NCI-H1417 treated with DMSO at 0.1 percent for 48 hours (cell line): Measurements from ENCODE around the gene STX11.
"Not testable (repeated sequence)": the region's sequence is repeated elsewhere in the genome, so short reads cannot be mapped to it uniquely, and the experiment has no call there.

ENCODE experiments used
- DNase-seq: peaks from one replicate; lab custom pipeline; 2025; lab: John Stamatoyannopoulos, UW

The STX11 gene

GRCh38 chr6:144177726-144178125 is 27.4 kb downstream of the STX11 start:
- no peak for DNase-seq

GRCh38 chr6:144178323-144178722 is 28.0 kb downstream of the STX11 start:
- DNase-seq: no peak

- DNase-seq: no peak
Measured at GRCh38 chr6:144179237-144179636, 28.9 kb downstream of the STX11 start.

- no peak for DNase-seq
Measured at GRCh38 chr6:144179828-144180227, 29.5 kb downstream of the STX11 start.

- DNase-seq: not testable (repeated sequence)
Measured at GRCh38 chr6:144180354-144180753, 30.0 kb downstream of the STX11 start.

- DNase-seq: no peak
Measured at GRCh38 chr6:144181639-144182038, 31.3 kb downstream of the STX11 start.

- not testable (repeated sequence) for DNase-seq
Measured at GRCh38 chr6:144184186-144184585, 33.9 kb downstream of the STX11 start.

GRCh38 chr6:144185133-144185836 is 35.0 kb downstream of the STX11 start:
- DNase-seq: no peak

GRCh38 chr6:144186817-144187625 is 36.7 kb downstream of the STX11 start:
- DNase-seq: no peak

GRCh38 chr6:144189351-144189750 is 39.0 kb downstream of the STX11 start:
- no peak for DNase-seq

- DNase-seq: no peak
Measured at GRCh38 chr6:144190080-144190479, 39.8 kb downstream of the STX11 start.

- DNase-seq: no peak
Measured at GRCh38 chr6:144190593-144190992, 40.3 kb downstream of the STX11 start.

GRCh38 chr6:144193181-144193580 is 42.9 kb downstream of the STX11 start:
- DNase-seq: no peak

- DNase-seq: no peak
Measured at GRCh38 chr6:144194293-144194810, 44.0 kb downstream of the STX11 start.

GRCh38 chr6:144195671-144196270 is 45.5 kb downstream of the STX11 start:
- DNase-seq: no peak

- no peak for DNase-seq
Measured at GRCh38 chr6:144197919-144198318, 47.6 kb downstream of the STX11 start.

- no peak for DNase-seq
Measured at GRCh38 chr6:144202879-144203468, 52.7 kb downstream of the STX11 start.

GRCh38 chr6:144211160-144211559 is 60.8 kb downstream of the STX11 start:
- DNase-seq: no peak

GRCh38 chr6:144213315-144213714 is 63.0 kb downstream of the STX11 start:
- DNase-seq: no peak

GRCh38 chr6:144214029-144214428 is 63.7 kb downstream of the STX11 start:
- DNase-seq: no peak

GRCh38 chr6:144214622-144215401 is 64.5 kb downstream of the STX11 start:
- DNase-seq: no peak
